ENCODE measurements around the gene PMIS2. TPM values are rescaled to one million over a fixed set of nuclear protein-coding genes. Genes with fewer than 3 reads are reported as not detected.

The PMIS2 gene
- total RNA-seq, 1 donor from 2014 or later, result not detected

- no peak for DNase-seq (ENCODE audit: low spot score, unreplicated experiment)
- Mint-ChIP-seq H3K4me1 (ENCODE audit: low read depth) (peaks cover 5% of the 10 kb centered on the region), H3K27me3 (peaks cover 38% of the 10 kb centered on the region), H3K9me3 (ENCODE audit: low read depth) (no peaks in the 10 kb centered on the region), H3K27ac (no peak overlapping the region), H3K4me3 (ENCODE audit: low read depth) (no peak overlapping the region), H3K36me3 (ENCODE audit: insufficient read depth) (no peaks in the 10 kb centered on the region)
- no peak for TF ChIP-seq CTCF (IDR thresholded peaks at IDR 0.05; ENCODE audit: unreplicated experiment)
Observed at GRCh38 chr19:35565016-35565856, 20.7 kb upstream of the PMIS2 start.

GRCh38 chr19:35566738-35567137 lies 19.2 kb upstream of the PMIS2 start:
- Mint-ChIP-seq H3K36me3 (ENCODE audit: insufficient read depth) (no peaks in the 10 kb centered on the region), H3K27ac (no peak overlapping the region), H3K4me1 (ENCODE audit: low read depth) (peaks cover 6% of the 10 kb centered on the region), H3K9me3 (ENCODE audit: low read depth) (no peaks in the 10 kb centered on the region), H3K4me3 (ENCODE audit: low read depth) (no peak overlapping the region), H3K27me3 (peaks cover 25% of the 10 kb centered on the region)
- no peak for DNase-seq (ENCODE audit: low spot score, unreplicated experiment)
- no peak for TF ChIP-seq CTCF (IDR thresholded peaks at IDR 0.05; ENCODE audit: unreplicated experiment)

GRCh38 chr19:35569281-35569781 lies 16.6 kb upstream of the PMIS2 start:
- TF ChIP-seq CTCF (IDR thresholded peaks at IDR 0.05; ENCODE audit: unreplicated experiment), result no peak
- peaks cover 6% of the 10 kb centered on the region for H3K4me1 Mint-ChIP-seq (ENCODE audit: low read depth)
- no peaks in the 10 kb centered on the region for H3K9me3 Mint-ChIP-seq (ENCODE audit: low read depth)
- peaks cover 26% of the 10 kb centered on the region for H3K27me3 Mint-ChIP-seq
- no peak overlapping the region for H3K27ac Mint-ChIP-seq
- no peak for DNase-seq (ENCODE audit: low spot score, unreplicated experiment)
- no peaks in the 10 kb centered on the region for H3K36me3 Mint-ChIP-seq (ENCODE audit: insufficient read depth)
- H3K4me3 Mint-ChIP-seq (ENCODE audit: low read depth), result no peak overlapping the region

GRCh38 chr19:35571406-35571965 lies 14.5 kb upstream of the PMIS2 start:
- Mint-ChIP-seq H3K4me3 (ENCODE audit: low read depth) (no peak overlapping the region), H3K36me3 (ENCODE audit: insufficient read depth) (no peaks in the 10 kb centered on the region), H3K9me3 (ENCODE audit: low read depth) (peaks cover 11% of the 10 kb centered on the region), H3K27ac (no peak overlapping the region), H3K4me1 (ENCODE audit: low read depth) (peaks cover 6% of the 10 kb centered on the region), H3K27me3 (peaks cover 23% of the 10 kb centered on the region)
- TF ChIP-seq CTCF (IDR thresholded peaks at IDR 0.05; ENCODE audit: unreplicated experiment), result no peak
- DNase-seq (ENCODE audit: low spot score, unreplicated experiment), result no peak

GRCh38 chr19:35577918-35578317 lies 8.1 kb upstream of the PMIS2 start:
- H3K27ac Mint-ChIP-seq, result no peak overlapping the region
- H3K4me1 Mint-ChIP-seq (ENCODE audit: low read depth), result no peaks in the 10 kb centered on the region
- TF ChIP-seq CTCF (IDR thresholded peaks at IDR 0.05; ENCODE audit: unreplicated experiment), result no peak
- no peak for DNase-seq (ENCODE audit: low spot score, unreplicated experiment)
- H3K4me3 Mint-ChIP-seq (ENCODE audit: low read depth), result no peak overlapping the region
- no peaks in the 10 kb centered on the region for H3K36me3 Mint-ChIP-seq (ENCODE audit: insufficient read depth)
- H3K9me3 Mint-ChIP-seq (ENCODE audit: low read depth), result peaks cover 17% of the 10 kb centered on the region
- peaks cover 13% of the 10 kb centered on the region for H3K27me3 Mint-ChIP-seq

Measured in progenitor cell of endocrine pancreas (in vitro differentiated cells).